NCI-H526 (cell line): Measurements from ENCODE around the gene FAM3A.

Experiments used
- DNase-seq, 2 experiments: peaks; one replicate each; lab custom pipeline; 2025; lab: John Stamatoyannopoulos, UW

FAM3A gene

DNA sequence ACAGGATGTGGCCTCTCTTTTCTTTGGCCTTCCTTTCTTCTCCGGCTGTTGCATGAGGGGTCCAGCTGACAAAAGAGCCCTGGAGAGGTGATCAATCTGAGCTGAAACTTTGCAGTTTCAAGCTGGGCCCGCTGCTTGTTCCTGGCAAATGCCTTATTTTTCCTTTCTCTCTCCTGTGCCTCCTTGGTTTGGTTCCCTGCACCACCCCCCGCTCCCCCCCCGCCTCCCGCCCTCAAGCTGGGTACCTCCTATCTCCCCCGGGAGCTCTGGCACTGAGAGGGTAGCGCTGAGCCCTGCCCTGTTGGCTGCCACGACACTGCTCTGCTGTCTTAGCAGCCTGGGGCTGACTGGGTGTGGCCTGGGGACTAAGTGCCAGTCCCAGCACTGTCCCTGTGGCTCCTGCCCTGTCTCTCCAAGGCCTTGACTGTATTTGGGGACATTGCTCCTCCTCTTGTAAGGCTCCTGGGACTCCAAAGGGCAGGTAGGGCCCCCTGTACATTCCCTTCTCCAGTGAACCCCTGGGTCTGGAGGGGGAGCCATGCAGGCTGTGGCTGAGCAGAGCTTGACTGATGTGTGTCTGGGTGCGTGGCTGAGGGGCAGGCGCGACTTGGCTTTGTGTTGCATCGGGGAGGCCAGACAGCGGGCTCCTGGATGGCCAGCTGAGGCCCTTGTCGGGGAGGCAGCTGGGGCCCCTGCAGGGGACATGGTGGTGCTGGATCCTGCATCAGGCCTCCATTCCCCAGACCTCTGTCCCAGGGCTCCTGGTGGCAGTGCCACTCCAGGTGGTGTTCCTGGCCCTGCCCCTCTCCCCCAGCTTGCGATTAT is 56.9 kb downstream of the FAM3A start:
- peak; percentile 41 to 78 for DNase-seq

DNA sequence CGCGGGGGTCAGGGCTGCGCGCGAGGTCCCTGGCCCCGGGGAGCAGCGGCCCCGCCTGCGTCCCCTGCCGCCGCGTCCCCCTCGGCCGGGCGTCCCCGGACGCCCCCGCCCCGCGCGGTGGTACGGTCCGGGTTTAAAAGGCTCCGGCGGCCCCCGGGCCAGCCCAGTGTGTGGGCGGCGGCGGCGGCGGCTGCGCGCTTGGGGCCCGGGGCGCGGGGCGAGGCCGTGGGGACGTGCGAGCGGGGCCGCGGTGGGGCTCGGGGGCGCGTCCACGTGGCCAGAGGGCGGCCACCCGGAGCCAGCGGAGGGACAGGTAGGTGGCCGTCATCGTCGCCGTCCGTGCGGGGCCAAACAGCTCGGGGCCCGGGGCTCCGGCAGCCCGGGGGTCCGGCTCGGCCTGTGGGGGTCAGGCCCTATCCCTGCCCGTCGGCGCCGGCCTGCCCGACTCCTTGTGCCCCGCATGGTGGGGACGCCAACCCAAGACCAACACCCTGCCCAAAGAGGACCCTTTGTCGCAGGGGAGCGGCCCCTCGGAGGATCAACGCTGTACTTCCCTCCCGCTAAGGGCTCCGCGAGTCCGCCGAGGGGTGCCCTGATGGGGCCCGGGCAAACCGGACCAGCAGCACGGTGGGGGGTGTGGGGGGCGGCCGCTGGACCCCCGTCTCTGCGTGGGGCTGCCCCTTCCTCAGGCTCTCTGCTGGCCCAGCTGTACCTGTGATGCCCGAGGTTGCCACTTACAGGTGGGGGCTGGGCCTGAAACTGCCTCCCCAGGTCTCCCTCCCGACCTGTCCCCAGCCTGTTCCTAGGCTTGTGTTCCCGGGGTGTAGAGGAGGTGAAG is 57.7 kb downstream of the FAM3A start, which contains the start of gene PLXNA3:
PLXNA3 (plus strand) TSS at position 166 of the 838 bp plus-strand sequence. CDS start 1,903 bp downstream, outside the sequence.
- peak; percentile 17 to 86 for DNase-seq

DNA sequence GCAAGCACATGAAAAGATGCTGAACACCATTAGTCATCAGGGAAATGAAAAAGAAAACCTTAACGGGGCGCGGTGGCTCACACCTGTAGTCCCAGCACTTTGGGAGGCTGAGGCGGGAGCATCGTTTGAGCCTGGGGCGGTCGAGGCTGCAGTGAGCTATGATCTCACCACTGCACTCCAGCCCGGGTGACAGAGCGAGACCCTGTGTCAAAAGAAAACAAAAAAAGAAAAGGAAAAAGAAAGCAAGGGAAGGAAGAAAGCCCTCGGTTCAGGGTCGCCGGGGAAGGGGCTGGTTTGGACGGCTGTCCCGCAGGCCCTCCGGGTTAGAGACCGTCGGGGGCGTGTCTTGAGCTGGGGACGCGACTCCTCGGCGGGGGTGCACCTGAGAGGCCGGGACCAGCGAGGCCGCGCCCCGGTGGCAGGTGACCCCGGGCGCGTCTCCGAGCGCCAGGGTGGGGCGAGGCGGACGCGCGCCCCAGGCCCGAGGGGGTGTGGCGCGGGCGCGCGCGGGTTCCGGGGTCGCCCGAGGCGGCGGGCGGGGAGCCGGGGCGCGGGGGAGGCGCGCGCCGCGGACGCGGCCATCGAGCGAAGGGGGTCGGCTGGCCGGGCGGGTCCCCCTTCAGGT is 58.4 kb downstream of the FAM3A start:
- DNase-seq = peak; percentile 42 to 93
